ENCODE measurements around the gene PRR9.
A peak's percentile ranks its signal among the peaks of the same experiment; 100 is the strongest.

The PRR9 gene

DNA sequence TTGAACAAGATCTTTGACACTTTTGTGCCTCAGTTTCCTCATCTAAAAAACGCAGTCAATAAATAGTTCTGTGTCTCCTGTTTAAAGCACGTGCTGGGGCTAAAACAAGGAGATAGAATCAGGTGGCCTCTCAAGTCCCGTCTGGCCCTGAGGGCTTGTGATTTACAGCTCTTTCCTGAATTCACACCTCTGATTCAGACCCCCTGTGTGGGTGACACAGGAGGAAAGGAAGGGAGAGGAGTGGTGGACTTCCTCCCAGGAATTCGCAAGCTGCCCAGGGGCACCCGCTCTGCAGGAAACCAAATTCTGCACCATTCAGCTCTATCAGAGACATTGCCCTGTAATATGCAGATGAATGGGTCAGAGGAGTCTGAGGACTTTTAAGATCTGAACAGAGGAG lies 5.2 kb upstream of the PRR9 start:
- TF ChIP-seq ESRRG (CRISPR knock-in tag; IDR thresholded peaks at IDR 0.05) = no peak
- TF ChIP-seq CSRNP3 (CRISPR knock-in tag; IDR thresholded peaks at IDR 0.05) = no peak
- TF ChIP-seq CREB5 (CRISPR knock-in tag; IDR thresholded peaks at IDR 0.05; ENCODE audit: low read depth) = no peak
- TF ChIP-seq SNAI2 (CRISPR knock-in tag; IDR thresholded peaks at IDR 0.05) = no peak
- no peak for TF ChIP-seq ZNF565 (CRISPR knock-in tag; conservative IDR thresholded peaks at IDR 0.05; ENCODE audit: low read depth)
- TF ChIP-seq OSR1 (CRISPR knock-in tag; IDR thresholded peaks at IDR 0.05) = no peak
- TF ChIP-seq CSDC2 (CRISPR knock-in tag; IDR thresholded peaks at IDR 0.05) = no peak
- TF ChIP-seq ZNF8 (CRISPR knock-in tag; IDR thresholded peaks at IDR 0.05) = no peak
- no peak for TF ChIP-seq ZNF70 (CRISPR knock-in tag; IDR thresholded peaks at IDR 0.05)
- no peak for TF ChIP-seq TOX (CRISPR knock-in tag; IDR thresholded peaks at IDR 0.05; ENCODE audit: borderline replicate concordance)
- ATAC-seq = no peak

GRCh38 chr1:153213519-153213918 lies 3.9 kb upstream of the PRR9 start:
- ATAC-seq = no peak
- TF ChIP-seq BACH2 (CRISPR knock-in tag; IDR thresholded peaks at IDR 0.05; ENCODE audit: borderline replicate concordance) (no peak), ARNTL (CRISPR knock-in tag; IDR thresholded peaks at IDR 0.05; ENCODE audit: borderline replicate concordance, low read depth) (no peak)
- TF ChIP-seq, protein P1, sequence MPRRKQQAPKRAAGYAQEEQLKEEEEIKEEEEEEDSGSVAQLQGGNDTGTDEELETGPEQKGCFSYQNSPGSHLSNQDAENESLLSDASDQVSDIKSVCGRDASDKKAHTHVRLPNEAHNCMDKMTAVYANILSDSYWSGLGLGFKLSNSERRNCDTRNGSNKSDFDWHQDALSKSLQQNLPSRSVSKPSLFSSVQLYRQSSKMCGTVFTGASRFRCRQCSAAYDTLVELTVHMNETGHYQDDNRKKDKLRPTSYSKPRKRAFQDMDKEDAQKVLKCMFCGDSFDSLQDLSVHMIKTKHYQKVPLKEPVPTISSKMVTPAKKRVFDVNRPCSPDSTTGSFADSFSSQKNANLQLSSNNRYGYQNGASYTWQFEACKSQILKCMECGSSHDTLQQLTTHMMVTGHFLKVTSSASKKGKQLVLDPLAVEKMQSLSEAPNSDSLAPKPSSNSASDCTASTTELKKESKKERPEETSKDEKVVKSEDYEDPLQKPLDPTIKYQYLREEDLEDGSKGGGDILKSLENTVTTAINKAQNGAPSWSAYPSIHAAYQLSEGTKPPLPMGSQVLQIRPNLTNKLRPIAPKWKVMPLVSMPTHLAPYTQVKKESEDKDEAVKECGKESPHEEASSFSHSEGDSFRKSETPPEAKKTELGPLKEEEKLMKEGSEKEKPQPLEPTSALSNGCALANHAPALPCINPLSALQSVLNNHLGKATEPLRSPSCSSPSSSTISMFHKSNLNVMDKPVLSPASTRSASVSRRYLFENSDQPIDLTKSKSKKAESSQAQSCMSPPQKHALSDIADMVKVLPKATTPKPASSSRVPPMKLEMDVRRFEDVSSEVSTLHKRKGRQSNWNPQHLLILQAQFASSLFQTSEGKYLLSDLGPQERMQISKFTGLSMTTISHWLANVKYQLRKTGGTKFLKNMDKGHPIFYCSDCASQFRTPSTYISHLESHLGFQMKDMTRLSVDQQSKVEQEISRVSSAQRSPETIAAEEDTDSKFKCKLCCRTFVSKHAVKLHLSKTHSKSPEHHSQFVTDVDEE (CRISPR knock-in tag; IDR thresholded peaks at IDR 0.05) = no peak

DNA sequence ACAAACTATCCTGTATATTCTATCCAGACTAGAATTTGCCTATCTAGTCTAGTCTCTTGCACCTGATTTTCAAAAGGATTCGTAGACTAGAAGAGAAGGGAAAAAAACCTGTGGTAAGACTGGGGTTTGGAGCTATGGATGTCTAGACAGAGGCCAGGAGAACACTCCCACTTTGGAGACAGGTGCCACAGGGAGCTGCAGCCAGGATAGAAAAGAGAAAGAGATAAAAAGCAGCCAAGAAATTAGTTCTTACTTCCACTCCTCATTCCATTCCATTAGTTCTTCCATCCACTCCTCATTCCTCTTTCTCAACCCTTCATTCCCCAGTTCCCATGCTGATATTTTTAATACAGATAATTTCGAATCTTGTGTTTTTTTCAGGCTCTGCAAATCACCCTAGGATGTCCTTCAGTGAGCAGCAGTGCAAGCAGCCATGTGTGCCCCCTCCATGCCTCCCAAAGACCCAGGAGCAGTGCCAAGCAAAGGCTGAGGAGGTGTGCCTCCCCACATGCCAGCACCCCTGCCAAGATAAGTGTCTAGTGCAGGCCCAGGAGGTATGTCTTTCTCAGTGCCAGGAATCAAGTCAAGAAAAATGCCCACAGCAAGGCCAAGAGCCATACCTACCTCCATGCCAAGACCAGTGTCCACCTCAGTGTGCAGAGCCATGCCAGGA lies 496 bp downstream of the PRR9 start:
- ATAC-seq = no peak
- TF ChIP-seq RARB (CRISPR knock-in tag; IDR thresholded peaks at IDR 0.05) (no peak), ZC3H10 (CRISPR knock-in tag; IDR thresholded peaks at IDR 0.05) (no peak), CREB5 (CRISPR knock-in tag; IDR thresholded peaks at IDR 0.05; ENCODE audit: low read depth) (no peak)

GRCh38 chr1:153220606-153221303 lies 3.4 kb downstream of the PRR9 start:
- TF ChIP-seq CREB5 (CRISPR knock-in tag; IDR thresholded peaks at IDR 0.05; ENCODE audit: low read depth) = no peak
- no peak for TF ChIP-seq CSRNP3 (CRISPR knock-in tag; IDR thresholded peaks at IDR 0.05)
- TF ChIP-seq TCF4 (CRISPR knock-in tag; IDR thresholded peaks at IDR 0.05; ENCODE audit: borderline replicate concordance) = no peak
- TF ChIP-seq BACH2 (CRISPR knock-in tag; IDR thresholded peaks at IDR 0.05; ENCODE audit: borderline replicate concordance) = no peak
- no peak for TF ChIP-seq ZFP3 (CRISPR knock-in tag; IDR thresholded peaks at IDR 0.05)
- TF ChIP-seq CSDC2 (CRISPR knock-in tag; IDR thresholded peaks at IDR 0.05) = no peak
- TF ChIP-seq SNAI2 (CRISPR knock-in tag; IDR thresholded peaks at IDR 0.05) = no peak

GRCh38 chr1:153223040-153223891 lies 5.9 kb downstream of the PRR9 start:
- ATAC-seq = peak; percentile 99

More at GRCh38 chr1:153220606-153221303, 3.4 kb downstream of the PRR9 start:
- no peak for ATAC-seq
